Esophagus muscularis mucosa (tissue), 4 donors: ENCODE measurements around the gene CDC25B. TPM values are rescaled to one million over a fixed set of nuclear protein-coding genes. Genes with fewer than 3 reads are reported as not detected.

Experiments
- DNase-seq: peaks from one replicate; pipeline ENCODE4 v3.0.0-alpha.2; 2017; ENCODE audit errors: extremely low spot score
- H3K27ac ChIP-seq, 4 donors: fragments of 200-600 bp; sonication (generic); replicated peaks in 1 of 4; 1 replicate in 3 of 4; 2 replicates in 1 of 4; pipeline ENCODE4 v1.5.1; 2016 to 2019; ENCODE audit warnings: mild to moderate bottlenecking in 1 of 4
- H3K27me3 ChIP-seq, 4 donors: fragments of 200-600 bp; sonication (generic); one replicate each; pipeline versions ENCODE4 v1.5.1 to v1.6.0; 2016 to 2019
- H3K36me3 ChIP-seq, 4 donors: fragments of 200-600 bp; sonication (generic); one replicate each; pipeline ENCODE4 v1.5.1; 2016 to 2019
- H3K4me1 ChIP-seq, 4 donors: fragments of 200-600 bp; sonication (generic); one replicate each; pipeline ENCODE4 v1.5.1; 2016 to 2019
- H3K4me3 ChIP-seq, 4 donors: fragments of 200-600 bp; sonication (generic); 1 replicate in 2 of 4; 2 replicates in 2 of 4; pipeline ENCODE4 v1.5.1; 2016 to 2019; ENCODE audit warnings: mild to moderate bottlenecking in 4 of 4, moderate library complexity in 1 of 4
- H3K9me3 ChIP-seq, 4 donors: fragments of 200-600 bp; sonication (generic); 1 replicate in 3 of 4; 2 replicates in 1 of 4; pipeline ENCODE4 v1.5.1; 2016 to 2019
- EP300 ChIP-seq: sonication (generic); formaldehyde crosslinking; IDR thresholded peaks from one replicate; pipeline ENCODE4 v1.6.1; 2017; ENCODE audit warnings: antibody characterized with exemption
- POLR2A ChIP-seq: fragments of 450-650 bp; IDR thresholded peaks from one replicate; pipeline ENCODE4 v1.6.1; 2017; ENCODE audit warnings: antibody characterized with exemption, moderate library complexity, mild to moderate bottlenecking, low read depth
- POLR2AphosphoS5 ChIP-seq, 2 donors: sonication (generic); formaldehyde crosslinking; IDR thresholded peaks; one replicate each; pipeline ENCODE4 v1.6.1; 2017; ENCODE audit warnings: antibody characterized with exemption in 2 of 2
- WGBS: methylation state at CpG from one replicate; pipeline ENCODE4 v1.1.5; 2018; 5-methylcytosine and 5-hydroxymethylcytosine counted together
- intact Hi-C: fragments of 100-400 bp; cut with DNase I; formaldehyde crosslinking; loops from one replicate; pipeline ENCODE4 v1.15.1; 2023
- total RNA-seq, 4 donors: library from RNA; depleted of rRNA; stranded (reverse); fragments of >200 nt; gene quantifications; one replicate each; pipeline versions ENCODE4 v1.1.0 to v1.2.1, GENCODE V29; 2016
- TF ChIP-seq, protein P1 (sequence below), 3 experiments: fragments of 200-600 bp in 2 of 3; fragments of 450-650 bp in 1 of 3; sonication (generic) in 2 of 3; IDR thresholded peaks; one replicate each; pipeline ENCODE4 v1.5.1; 2017 to 2019; ENCODE audit warnings: antibody characterized with exemption in 3 of 3, mild to moderate bottlenecking in 2 of 3, moderate library complexity in 1 of 3

Gene CDC25B
- total RNA-seq = 10 to 100 TPM; 29.9 to 43.1 (median 35.6) TPM

- Histone ChIP-seq H3K27me3 (no peaks in the 10 kb centered on the region), H3K36me3 (peaks cover under 1 to 30% (median 15%) of the 10 kb centered on the region in 4 donors), H3K4me3 (peak within 1 kb of the TSS; percentile 63 to 81 (median 66)), H3K4me1 (peaks cover 15 to 57% (median 56%) of the 10 kb centered on the region in 4 donors), H3K9me3 (no peaks in the 10 kb centered on the region), H3K27ac (peak within 1 kb of the TSS; percentile 95 to 99 (median 98))
- under 1% methylated on average over 38 of the region's 69 CpGs for WGBS
- peak; percentile 99 for DNase-seq
- intact Hi-C loops = no loop called here
- TF ChIP-seq POLR2AphosphoS5 (IDR thresholded peaks at IDR 0.05) = peak; percentile 85 to 88
- TF ChIP-seq, protein P1, sequence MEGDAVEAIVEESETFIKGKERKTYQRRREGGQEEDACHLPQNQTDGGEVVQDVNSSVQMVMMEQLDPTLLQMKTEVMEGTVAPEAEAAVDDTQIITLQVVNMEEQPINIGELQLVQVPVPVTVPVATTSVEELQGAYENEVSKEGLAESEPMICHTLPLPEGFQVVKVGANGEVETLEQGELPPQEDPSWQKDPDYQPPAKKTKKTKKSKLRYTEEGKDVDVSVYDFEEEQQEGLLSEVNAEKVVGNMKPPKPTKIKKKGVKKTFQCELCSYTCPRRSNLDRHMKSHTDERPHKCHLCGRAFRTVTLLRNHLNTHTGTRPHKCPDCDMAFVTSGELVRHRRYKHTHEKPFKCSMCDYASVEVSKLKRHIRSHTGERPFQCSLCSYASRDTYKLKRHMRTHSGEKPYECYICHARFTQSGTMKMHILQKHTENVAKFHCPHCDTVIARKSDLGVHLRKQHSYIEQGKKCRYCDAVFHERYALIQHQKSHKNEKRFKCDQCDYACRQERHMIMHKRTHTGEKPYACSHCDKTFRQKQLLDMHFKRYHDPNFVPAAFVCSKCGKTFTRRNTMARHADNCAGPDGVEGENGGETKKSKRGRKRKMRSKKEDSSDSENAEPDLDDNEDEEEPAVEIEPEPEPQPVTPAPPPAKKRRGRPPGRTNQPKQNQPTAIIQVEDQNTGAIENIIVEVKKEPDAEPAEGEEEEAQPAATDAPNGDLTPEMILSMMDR (IDR thresholded peaks at IDR 0.05) = peak; percentile 45 to 55 (median 46)
- peak; percentile 13 for TF ChIP-seq POLR2A
- TF ChIP-seq EP300 = no peak
Measured at GRCh38 chr20:3795511-3796468, at the start of gene CDC25B. Gene CDC25B, plus strand, starts transcription at chr20:3796310. Its CDS starts 222 bp downstream, at chr20:3796532.

GRCh38 chr20:3747471-3747870 is 48.6 kb upstream of the CDC25B start:
- Histone ChIP-seq H3K36me3 (peaks cover 0 to 91% (median 41%) of the 10 kb centered on the region in 4 donors), H3K27me3 (peaks cover 0 to 28% (median 0%) of the 10 kb centered on the region in 4 donors), H3K27ac (no peak overlapping the region), H3K4me3 (no peak overlapping the region), H3K4me1 (peaks cover 25 to 38% (median 27%) of the 10 kb centered on the region in 4 donors), H3K9me3 (no peaks in the 10 kb centered on the region)
- WGBS = 81% methylated on average over 2 of the region's 2 CpGs
- TF ChIP-seq, protein P1 (IDR thresholded peaks at IDR 0.05) = no peak
- no peak for TF ChIP-seq POLR2A
- no peak for TF ChIP-seq POLR2AphosphoS5 (IDR thresholded peaks at IDR 0.05)
- no peak for TF ChIP-seq EP300
- DNase-seq = no peak
- intact Hi-C loops = no loop called here

GRCh38 chr20:3748073-3748472 is 48.0 kb upstream of the CDC25B start:
- H3K27ac ChIP-seq = no peak overlapping the region
- peaks cover 31 to 44% (median 33%) of the 10 kb centered on the region in 4 donors for H3K4me1 ChIP-seq
- H3K9me3 ChIP-seq = no peaks in the 10 kb centered on the region
- TF ChIP-seq EP300 = no peak
- no peak for TF ChIP-seq POLR2AphosphoS5 (IDR thresholded peaks at IDR 0.05)
- TF ChIP-seq, protein P1 (IDR thresholded peaks at IDR 0.05) = no peak
- no peak for TF ChIP-seq POLR2A
- 100% methylated on average over 4 of the region's 16 CpGs for WGBS
- peaks cover 0 to 28% (median 0%) of the 10 kb centered on the region in 4 donors for H3K27me3 ChIP-seq
- H3K36me3 ChIP-seq = peaks cover 0 to 90% (median 42%) of the 10 kb centered on the region in 4 donors
- no peak overlapping the region for H3K4me3 ChIP-seq
- no peak for DNase-seq
- intact Hi-C loops = no loop called here

- intact Hi-C loops = no loop called here
- peak overlapping the region in 1 of 4 donors; percentile 14 for H3K4me3 ChIP-seq
- H3K36me3 ChIP-seq = peaks cover 0 to 78% (median 47%) of the 10 kb centered on the region in 4 donors
- H3K27me3 ChIP-seq = peaks cover 0 to 28% (median 0%) of the 10 kb centered on the region in 4 donors
- DNase-seq = no peak
- no peak overlapping the region for H3K27ac ChIP-seq
- H3K4me1 ChIP-seq = peaks cover 37 to 54% (median 42%) of the 10 kb centered on the region in 4 donors
- no peak for TF ChIP-seq POLR2AphosphoS5 (IDR thresholded peaks at IDR 0.05)
- no peak for TF ChIP-seq POLR2A
- TF ChIP-seq, protein P1 (IDR thresholded peaks at IDR 0.05) = no peak
- WGBS = 88% methylated on average over 12 of the region's 24 CpGs
- H3K9me3 ChIP-seq = no peaks in the 10 kb centered on the region
Measured at GRCh38 chr20:3749087-3749688, 46.9 kb upstream of the CDC25B start.
